Spleen (tissue), 11 donors: ENCODE measurements around the gene DNAH12. TPM values are rescaled to one million over a fixed set of nuclear protein-coding genes. Genes with fewer than 3 reads are reported as not detected.

Source experiments
- DNase-seq: peaks from one replicate; pipeline ENCODE4 v3.0.0-alpha.2; 2020
- H3K27ac ChIP-seq, 8 donors: fragments of 200-600 bp; sonication (generic) in 7 of 8; 1 replicate in 4 of 8; 2 replicates in 4 of 8; pipeline versions ENCODE4 v1.5.0 to v1.8.0; 2016 to 2021; ENCODE audit warnings: inconsistent platforms in 4 of 8, mild to moderate bottlenecking in 4 of 8, moderate library complexity in 1 of 8
- H3K27me3 ChIP-seq, 7 donors: fragments of 200-600 bp; sonication (generic) in 6 of 7; replicated peaks in 1 of 7; 1 replicate in 4 of 7; 2 replicates in 3 of 7; pipeline versions ENCODE4 v1.5.0 to v1.8.0; 2016 to 2021; ENCODE audit warnings: inconsistent platforms in 3 of 7, mild to moderate bottlenecking in 1 of 7
- H3K36me3 ChIP-seq, 6 donors: fragments of 200-600 bp; sonication (generic) in 5 of 6; 1 replicate in 4 of 6; 2 replicates in 2 of 6; pipeline versions ENCODE4 v1.5.0 to v1.8.0; 2016 to 2021; ENCODE audit warnings: inconsistent platforms in 2 of 6
- H3K4me1 ChIP-seq, 6 donors: fragments of 200-600 bp; sonication (generic) in 5 of 6; 1 replicate in 3 of 6; 2 replicates in 3 of 6; pipeline versions ENCODE4 v1.5.0 to v1.8.0; 2016 to 2021; ENCODE audit warnings: inconsistent platforms in 3 of 6
- H3K4me3 ChIP-seq, 8 donors: fragments of 200-600 bp; sonication (generic) in 7 of 8; 1 replicate in 4 of 8; 2 replicates in 4 of 8; pipeline versions ENCODE4 v1.5.0 to v1.8.0; 2016 to 2021; ENCODE audit warnings: inconsistent platforms in 4 of 8, mild to moderate bottlenecking in 4 of 8, moderate library complexity in 2 of 8
- H3K9me3 ChIP-seq, 8 donors: fragments of 200-600 bp; sonication (generic) in 7 of 8; 1 replicate in 4 of 8; 2 replicates in 4 of 8; pipeline versions ENCODE4 v1.5.0 to v1.8.0; 2016 to 2021; ENCODE audit warnings: inconsistent platforms in 4 of 8
- CTCF ChIP-seq, 11 experiments: fragments of 200-600 bp in 7 of 11; fragments of 450-650 bp in 4 of 11; sonication (generic) in 4 of 11; IDR thresholded peaks in 8 of 11; conservative IDR thresholded peaks in 3 of 11; 1 replicate in 7 of 11; 2 replicates in 4 of 11; pipeline versions ENCODE4 v1.4.0 to v1.8.0; 2016 to 2021; ENCODE audit warnings: antibody characterized with exemption in 11 of 11, inconsistent platforms in 4 of 11, mild to moderate bottlenecking in 1 of 11
- POLR2A ChIP-seq, 3 donors: fragments of 450-650 bp; IDR thresholded peaks; one replicate each; pipeline ENCODE4 v1.5.1; 2017; ENCODE audit warnings: antibody characterized with exemption in 3 of 3, mild to moderate bottlenecking in 1 of 3
- POLR2AphosphoS5 ChIP-seq, 3 donors: sonication (generic); formaldehyde crosslinking; IDR thresholded peaks; one replicate each; pipeline ENCODE4 v1.5.1; 2017; ENCODE audit warnings: antibody characterized with exemption in 3 of 3
- WGBS, 5 donors: extraction: QIAGEN DNeasy Blood & Tissue Kit in 3 of 5; methylation state at CpG; one replicate each; pipeline versions ENCODE4 v1.1.5 to v1.1.7; 2013 to 2018; 5-methylcytosine and 5-hydroxymethylcytosine counted together
- intact Hi-C: fragments of 100-400 bp; cut with DNase I; formaldehyde crosslinking; loops from one replicate; pipeline ENCODE4 v1.15.0; 2023; ENCODE audit warnings: low total_unique reads
- polyA plus RNA-seq, 3 donors: library from polyadenylated mRNA; stranded (reverse); fragments of 200-250 nt; gene quantifications; one replicate each; pipeline ENCODE4 v1.2.1, GENCODE V29; 2013
- total RNA-seq, 7 donors: library from RNA; depleted of rRNA in 3 of 7; stranded (reverse); fragments of >200 nt in 3 of 7; fragmentation: NEBNext Ultra II Directional in 4 of 7; extraction: Animal tissue kit (Norgen Biotek cat#: 25700) in 4 of 7; gene quantifications; one replicate each; pipeline versions ENCODE4 v1.1.0 to v1.2.1, GENCODE V29; 2016 to 2021
- donor health status: healthy with polysubstance abuse.
- donor health status: DM: no; HTN: no; CAD: no; lungs with moderate emphysema.
- donor health status: DM: no; HTN: no; CAD: no.
- donor health status: Bipolar disorder and iron deficiency.
- donor health status: healthy.
- donor health status: DM: no; HTN: no; CAD: no.
- donor health status: DM: yes; HTN: yes; CAD: no.

Gene DNAH12
- total and polyA plus RNA-seq, 10 donors: 0.09 to 0.39 (median 0.20) TPM; not detected in 2

GRCh38 chr3:57261929-57262328, 282.2 kb downstream of the DNAH12 start:
- WGBS, 5 donors: 92 to 97% (median 94%) methylated on average over 3 of the region's 3 CpGs
- Histone ChIP-seq H3K27me3 (no peaks in the 10 kb centered on the region), H3K36me3 (peaks cover 5 to 100% (median 90%) of the 10 kb centered on the region in 6 donors), H3K9me3 (peaks cover 0 to 11% (median 4%) of the 10 kb centered on the region in 8 donors), H3K4me1 (no peaks in the 10 kb centered on the region), H3K27ac (no peak overlapping the region), H3K4me3 (no peak overlapping the region)
- DNase-seq: no peak
- intact Hi-C loops: no loop called here
- TF ChIP-seq POLR2A (IDR thresholded peaks at IDR 0.05) (no peak), CTCF (IDR thresholded peaks at IDR 0.05 in 8 of 11, conservative IDR thresholded peaks at IDR 0.05 in 3 of 11) (no peak), POLR2AphosphoS5 (IDR thresholded peaks at IDR 0.05) (no peak)

GRCh38 chr3:57261119-57261518, 283.0 kb downstream of the DNAH12 start:
- no peaks in the 10 kb centered on the region for H3K4me1 ChIP-seq
- intact Hi-C loops: no loop called here
- no peak overlapping the region for H3K4me3 ChIP-seq
- 94 to 96% (median 96%) methylated on average over 4 of the region's 4 CpGs for WGBS, 5 donors
- H3K27me3 ChIP-seq: no peaks in the 10 kb centered on the region
- TF ChIP-seq POLR2AphosphoS5 (IDR thresholded peaks at IDR 0.05) (no peak), POLR2A (IDR thresholded peaks at IDR 0.05) (no peak), CTCF (IDR thresholded peaks at IDR 0.05 in 8 of 11, conservative IDR thresholded peaks at IDR 0.05 in 3 of 11) (no peak)
- DNase-seq: no peak
- H3K9me3 ChIP-seq: peaks cover 0 to 11% (median 4%) of the 10 kb centered on the region in 8 donors
- no peak overlapping the region for H3K27ac ChIP-seq
- H3K36me3 ChIP-seq: peaks cover 5 to 98% (median 86%) of the 10 kb centered on the region in 6 donors

GRCh38 chr3:57257678-57258077, 286.5 kb downstream of the DNAH12 start:
- peaks cover 0 to 5% (median 0%) of the 10 kb centered on the region in 8 donors for H3K9me3 ChIP-seq
- intact Hi-C loops: no loop called here
- H3K4me1 ChIP-seq: no peaks in the 10 kb centered on the region
- H3K4me3 ChIP-seq: no peak overlapping the region
- peaks cover 5 to 97% (median 74%) of the 10 kb centered on the region in 6 donors for H3K36me3 ChIP-seq
- no peak overlapping the region for H3K27ac ChIP-seq
- H3K27me3 ChIP-seq: no peaks in the 10 kb centered on the region
- TF ChIP-seq CTCF (IDR thresholded peaks at IDR 0.05 in 8 of 11, conservative IDR thresholded peaks at IDR 0.05 in 3 of 11): no peak
- no peak for TF ChIP-seq POLR2A (IDR thresholded peaks at IDR 0.05)
- no peak for TF ChIP-seq POLR2AphosphoS5 (IDR thresholded peaks at IDR 0.05)
- no peak for DNase-seq

GRCh38 chr3:57256844-57257243, 287.3 kb downstream of the DNAH12 start:
- WGBS, 5 donors: 89 to 96% (median 91%) methylated on average over 3 of the region's 3 CpGs
- no peak for TF ChIP-seq POLR2AphosphoS5 (IDR thresholded peaks at IDR 0.05)
- TF ChIP-seq POLR2A (IDR thresholded peaks at IDR 0.05): no peak
- Histone ChIP-seq H3K27me3 (no peaks in the 10 kb centered on the region), H3K36me3 (peaks cover 5 to 98% (median 73%) of the 10 kb centered on the region in 6 donors), H3K4me3 (no peak overlapping the region), H3K27ac (no peak overlapping the region), H3K4me1 (no peaks in the 10 kb centered on the region), H3K9me3 (peaks cover 0 to 5% (median 0%) of the 10 kb centered on the region in 8 donors)
- intact Hi-C loops: no loop called here
- DNase-seq: no peak

- H3K4me3 ChIP-seq: no peak overlapping the region
- H3K36me3 ChIP-seq: peaks cover 3 to 96% (median 58%) of the 10 kb centered on the region in 6 donors
- no peaks in the 10 kb centered on the region for H3K9me3 ChIP-seq
- intact Hi-C loops: no loop called here
- no peaks in the 10 kb centered on the region for H3K27me3 ChIP-seq
- TF ChIP-seq CTCF (IDR thresholded peaks at IDR 0.05 in 8 of 11, conservative IDR thresholded peaks at IDR 0.05 in 3 of 11): no peak
- TF ChIP-seq POLR2AphosphoS5 (IDR thresholded peaks at IDR 0.05): no peak
- no peak for TF ChIP-seq POLR2A (IDR thresholded peaks at IDR 0.05)
- H3K4me1 ChIP-seq: no peaks in the 10 kb centered on the region
- DNase-seq: no peak
- no peak overlapping the region for H3K27ac ChIP-seq
- 74 to 97% (median 88%) methylated on average over 1 of the region's 1 CpG for WGBS, 5 donors
Measured at GRCh38 chr3:57252404-57252803, 291.7 kb downstream of the DNAH12 start.
